Measurements from ENCODE around the gene A2ML1. TPM values are rescaled to one million over a fixed set of nuclear protein-coding genes. Genes with fewer than 3 reads are reported as not detected.

A2ML1 gene
- total and polyA plus RNA-seq, 4 donors, result 0.04 to 1.1 (median 0.06) TPM; not detected in 1

- Histone ChIP-seq H3K4me1 (ENCODE audit: control insufficient read depth in 5 of 5, insufficient read depth in 5 of 5, low read length in 5 of 5) (peaks cover 0 to 8% (median 0%) of the 10 kb centered on the region in 5 donors), H3K4me3 (no peak overlapping the region), H3K9me3 (ENCODE audit: control insufficient read depth in 4 of 4, insufficient read depth in 3 of 4, low read length in 3 of 4) (no peaks in the 10 kb centered on the region), H3K9ac (ENCODE audit: insufficient read depth in 1 of 2, low read length in 2 of 2) (no peak overlapping the region), H3K27ac (ENCODE audit: low read depth in 1 of 2, low read length in 1 of 2) (no peak overlapping the region), H3K27me3 (ENCODE audit: control insufficient read depth in 3 of 3, insufficient read depth in 3 of 3, low read length in 2 of 3) (no peaks in the 10 kb centered on the region), H3K36me3 (ENCODE audit: control insufficient read depth in 4 of 4, insufficient read depth in 4 of 4, low read length in 4 of 4) (no peaks in the 10 kb centered on the region)
- no peak for TF ChIP-seq CTCF (IDR thresholded peaks at IDR 0.05; ENCODE audit: control extremely low read depth, extremely low read depth)
- no peak for DNase-seq
- no peak for ATAC-seq (ENCODE audit: insufficient read depth, low FRiP score)
- 76% methylated on average over 3 of the region's 3 CpGs for WGBS, 2 donors
These were observed 81.2 kb downstream of the A2ML1 start for GRCh38 chr12:8903646-8904045.

- H3K9ac ChIP-seq (ENCODE audit: insufficient read depth in 1 of 2, low read length in 2 of 2), result no peak overlapping the region
- peaks cover 0 to 8% (median 0%) of the 10 kb centered on the region in 5 donors for H3K4me1 ChIP-seq (ENCODE audit: control insufficient read depth in 5 of 5, insufficient read depth in 5 of 5, low read length in 5 of 5)
- no peak for TF ChIP-seq CTCF (IDR thresholded peaks at IDR 0.05; ENCODE audit: control extremely low read depth, extremely low read depth)
- H3K36me3 ChIP-seq (ENCODE audit: control insufficient read depth in 4 of 4, insufficient read depth in 4 of 4, low read length in 4 of 4), result no peaks in the 10 kb centered on the region
- H3K27ac ChIP-seq (ENCODE audit: low read depth in 1 of 2, low read length in 1 of 2), result no peak overlapping the region
- H3K27me3 ChIP-seq (ENCODE audit: control insufficient read depth in 3 of 3, insufficient read depth in 3 of 3, low read length in 2 of 3), result no peaks in the 10 kb centered on the region
- ATAC-seq (ENCODE audit: insufficient read depth, low FRiP score), result no peak
- no peak overlapping the region for H3K4me3 ChIP-seq
- H3K9me3 ChIP-seq (ENCODE audit: control insufficient read depth in 4 of 4, insufficient read depth in 3 of 4, low read length in 3 of 4), result no peaks in the 10 kb centered on the region
- no peak for DNase-seq
These were observed 82.2 kb downstream of the A2ML1 start for GRCh38 chr12:8904665-8905064.

- H3K27me3 ChIP-seq (ENCODE audit: control insufficient read depth in 3 of 3, insufficient read depth in 3 of 3, low read length in 2 of 3), result no peaks in the 10 kb centered on the region
- peaks cover 0 to 8% (median 0%) of the 10 kb centered on the region in 5 donors for H3K4me1 ChIP-seq (ENCODE audit: control insufficient read depth in 5 of 5, insufficient read depth in 5 of 5, low read length in 5 of 5)
- DNase-seq, result peak; percentile 31 to 34 (median 33)
- no peaks in the 10 kb centered on the region for H3K9me3 ChIP-seq (ENCODE audit: control insufficient read depth in 4 of 4, insufficient read depth in 3 of 4, low read length in 3 of 4)
- 72 to 84% methylated on average over 9 to 10 of the region's 10 CpGs for WGBS, 2 donors
- no peak for ATAC-seq (ENCODE audit: insufficient read depth, low FRiP score)
- H3K4me3 ChIP-seq, result no peak overlapping the region
- no peak for TF ChIP-seq CTCF (IDR thresholded peaks at IDR 0.05; ENCODE audit: control extremely low read depth, extremely low read depth)
- H3K9ac ChIP-seq (ENCODE audit: insufficient read depth in 1 of 2, low read length in 2 of 2), result no peak overlapping the region
- no peak overlapping the region for H3K27ac ChIP-seq (ENCODE audit: low read depth in 1 of 2, low read length in 1 of 2)
- no peaks in the 10 kb centered on the region for H3K36me3 ChIP-seq (ENCODE audit: control insufficient read depth in 4 of 4, insufficient read depth in 4 of 4, low read length in 4 of 4)
These were observed 83.1 kb downstream of the A2ML1 start for GRCh38 chr12:8905546-8905945.
